ENCODE results near the gene ALDOB. TPM values are rescaled to one million over a fixed set of nuclear protein-coding genes. Genes with fewer than 3 reads are reported as not detected.
A peak's percentile ranks its signal among the peaks of the same experiment; 100 is the strongest.
"Not testable (repeated sequence)": the region's sequence is repeated elsewhere in the genome, so short reads cannot be mapped to it uniquely, and the experiment has no call there.

Gene ALDOB
- total and polyA plus RNA-seq, 9 donors = 0.27 to 21.1 (median 0.68) TPM

DNA sequence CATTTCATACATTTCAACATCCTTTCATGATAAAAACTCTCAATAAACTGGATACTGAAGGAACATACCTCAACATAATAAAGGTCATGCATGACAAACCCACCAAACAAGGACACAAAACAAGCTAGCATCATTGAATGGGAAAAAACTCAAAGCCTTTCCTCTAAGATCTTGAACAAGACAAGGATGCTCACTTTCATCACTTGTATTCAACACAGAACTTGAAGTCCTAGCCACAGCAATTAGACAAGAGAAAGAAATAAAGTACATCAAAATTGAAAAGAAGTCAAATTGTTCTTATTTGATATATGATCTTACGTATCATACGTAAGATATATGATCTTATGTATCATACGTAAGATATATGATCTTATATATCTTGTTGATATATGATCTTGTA is 42.4 kb downstream of the ALDOB start:
- Histone ChIP-seq H3K9me3 (replicated peaks; ENCODE audit: control insufficient read depth, low read depth, low read length) (peaks cover 8% of the 10 kb centered on the region), H3K27me3 (ENCODE audit: control insufficient read depth, insufficient read depth, low read length) (no peaks in the 10 kb centered on the region), H3K27ac (ENCODE audit: low read length) (no peak overlapping the region), H3K36me3 (ENCODE audit: control insufficient read depth, insufficient read depth, low read length) (peaks cover 14% of the 10 kb centered on the region), H3K4me3 (ENCODE audit: low read length) (no peak overlapping the region), H3K4me1 (ENCODE audit: control insufficient read depth, insufficient read depth, low read length) (peaks cover 4% of the 10 kb centered on the region)
- no CpG with 5 or more reads among the region's 3 CpGs for WGBS (ENCODE audit: insufficient coverage)
- no peak for DNase-seq

DNA sequence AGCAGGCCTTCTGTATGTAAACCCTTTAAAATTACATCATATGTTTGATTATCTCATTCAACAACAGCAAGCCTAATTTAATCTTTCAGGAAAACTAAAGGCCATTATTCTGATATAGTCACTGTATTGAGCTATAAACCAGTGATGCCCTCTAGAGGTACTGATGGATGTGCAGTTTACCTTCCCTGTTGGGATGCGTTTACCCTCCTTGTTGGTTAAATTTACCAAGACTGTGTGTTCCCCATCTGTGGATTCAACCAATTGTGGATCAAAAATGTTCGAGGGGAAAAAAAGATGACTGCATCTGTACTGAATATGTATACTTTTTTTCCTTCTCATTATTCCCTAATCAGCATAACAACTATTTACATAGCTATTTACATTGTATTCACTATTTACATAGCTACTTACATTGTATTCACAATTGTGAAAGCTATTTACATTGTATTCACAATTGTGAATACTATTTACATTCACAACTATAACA is 47.0 kb downstream of the ALDOB start:
- no peak overlapping the region for H3K27ac ChIP-seq (ENCODE audit: low read length)
- peaks cover 6% of the 10 kb centered on the region for H3K9me3 ChIP-seq (replicated peaks; ENCODE audit: control insufficient read depth, low read depth, low read length)
- no peak for DNase-seq
- no peaks in the 10 kb centered on the region for H3K27me3 ChIP-seq (ENCODE audit: control insufficient read depth, insufficient read depth, low read length)
- peaks cover 14% of the 10 kb centered on the region for H3K36me3 ChIP-seq (ENCODE audit: control insufficient read depth, insufficient read depth, low read length)
- no peak overlapping the region for H3K4me3 ChIP-seq (ENCODE audit: low read length)
- H3K4me1 ChIP-seq (ENCODE audit: control insufficient read depth, insufficient read depth, low read length) = no peaks in the 10 kb centered on the region
- no CpG with 5 or more reads among the region's 2 CpGs for WGBS (ENCODE audit: insufficient coverage)

DNA sequence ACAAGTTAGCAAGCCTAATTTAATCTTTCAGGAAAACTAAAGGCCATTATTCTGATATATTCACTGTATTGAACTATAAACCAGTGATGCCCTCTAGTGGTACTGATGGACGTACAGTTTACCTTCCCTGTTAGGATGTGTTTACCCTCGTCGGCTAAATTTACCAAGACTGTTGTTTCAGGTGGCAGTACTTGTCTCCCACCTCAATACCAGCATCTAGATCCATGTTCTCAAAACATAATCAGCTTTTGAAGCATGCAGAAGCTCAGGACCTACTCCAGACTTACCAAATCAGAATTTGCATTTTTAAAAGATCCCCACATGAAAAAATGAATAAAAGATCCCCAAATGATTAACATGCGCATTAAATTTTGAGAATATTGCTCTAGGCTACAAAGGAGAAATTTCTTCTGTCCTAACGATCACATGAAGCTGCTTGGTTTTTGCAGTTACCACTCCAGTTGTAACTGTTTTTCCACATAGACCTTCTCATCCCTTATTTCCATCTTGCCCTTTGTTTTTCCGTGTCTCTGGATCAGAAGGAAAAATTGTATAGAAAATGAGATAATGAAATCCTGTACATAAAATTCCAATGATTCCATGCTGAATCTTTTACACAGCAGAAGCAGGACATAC is 47.6 kb downstream of the ALDOB start:
- 30% methylated on average over 2 of the region's 6 CpGs for WGBS (ENCODE audit: insufficient coverage)
- no peaks in the 10 kb centered on the region for H3K27me3 ChIP-seq (ENCODE audit: control insufficient read depth, insufficient read depth, low read length)
- H3K4me1 ChIP-seq (ENCODE audit: control insufficient read depth, insufficient read depth, low read length) = no peaks in the 10 kb centered on the region
- peak; percentile 22 for DNase-seq
- H3K4me3 ChIP-seq (ENCODE audit: low read length) = no peak overlapping the region
- peaks cover 14% of the 10 kb centered on the region for H3K36me3 ChIP-seq (ENCODE audit: control insufficient read depth, insufficient read depth, low read length)
- H3K27ac ChIP-seq (ENCODE audit: low read length) = no peak overlapping the region
- peaks cover 6% of the 10 kb centered on the region for H3K9me3 ChIP-seq (replicated peaks; ENCODE audit: control insufficient read depth, low read depth, low read length)

DNA sequence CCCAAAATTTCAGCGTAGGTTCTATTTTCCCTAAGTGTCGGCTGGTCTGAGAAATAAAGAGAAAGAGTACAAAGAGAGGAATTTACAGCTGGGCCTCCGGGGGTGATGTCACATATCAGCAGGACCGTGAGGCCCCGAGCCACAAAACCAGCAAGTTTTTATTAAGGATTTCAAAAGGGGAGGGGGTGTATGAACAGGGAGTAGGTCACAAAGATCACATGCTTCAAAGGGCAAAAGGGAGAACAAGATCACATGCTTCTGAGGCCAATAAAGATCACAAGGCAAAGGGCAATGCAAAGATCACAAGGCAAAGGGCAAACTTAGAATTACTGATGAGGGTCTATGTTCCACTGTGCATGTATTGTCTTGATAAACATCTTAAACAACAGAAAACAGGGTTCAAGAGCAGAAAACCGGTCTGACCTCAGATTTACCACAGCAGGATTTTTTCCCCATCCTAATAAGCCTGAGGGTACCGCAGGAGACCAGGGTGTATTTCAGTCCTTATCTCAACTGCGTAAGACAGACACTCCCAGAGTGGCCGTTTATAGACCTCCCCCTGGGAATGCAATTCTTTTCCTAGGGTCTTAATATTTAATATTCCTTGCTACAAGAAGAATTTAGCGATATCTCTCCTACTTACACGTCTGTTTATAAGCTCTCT is 50.6 kb downstream of the ALDOB start, which contains the start of gene BAAT:
Gene BAAT, minus strand, starts transcription at position 134 of the 664 bp plus-strand sequence. CDS start 13,602 bp downstream, outside the sequence.
- not testable (repeated sequence) for DNase-seq; H3K4me1 ChIP-seq (ENCODE audit: control insufficient read depth, insufficient read depth, low read length)
- WGBS (ENCODE audit: insufficient coverage) = 79% methylated on average over 7 of the region's 11 CpGs

DNA sequence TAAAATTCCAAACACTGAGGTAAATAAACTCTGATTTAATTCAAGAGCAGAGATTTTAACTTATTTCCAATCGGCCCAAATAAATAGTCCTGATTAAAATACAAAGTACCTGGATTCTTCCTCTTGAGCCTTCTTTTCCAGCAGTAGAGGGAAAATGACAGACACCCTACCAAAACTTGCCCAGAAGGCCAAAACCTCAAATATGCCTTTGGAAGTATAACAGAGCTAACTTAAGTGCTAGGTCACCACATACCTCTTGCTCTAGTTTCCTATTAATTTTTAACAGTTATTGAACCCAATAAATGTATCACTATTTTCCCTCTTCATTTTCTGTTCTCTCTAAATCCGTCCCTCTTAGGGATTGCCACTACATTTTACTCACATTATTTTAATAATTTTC is 52.2 kb downstream of the ALDOB start:
- no CpG with 5 or more reads among the region's 2 CpGs for WGBS (ENCODE audit: insufficient coverage)
- Histone ChIP-seq H3K27me3 (ENCODE audit: control insufficient read depth, insufficient read depth, low read length) (no peaks in the 10 kb centered on the region), H3K4me3 (ENCODE audit: low read length) (no peak overlapping the region), H3K36me3 (ENCODE audit: control insufficient read depth, insufficient read depth, low read length) (peaks cover 4% of the 10 kb centered on the region), H3K9me3 (replicated peaks; ENCODE audit: control insufficient read depth, low read depth, low read length) (peaks cover 6% of the 10 kb centered on the region), H3K27ac (ENCODE audit: low read length) (no peak overlapping the region), H3K4me1 (ENCODE audit: control insufficient read depth, insufficient read depth, low read length) (no peaks in the 10 kb centered on the region)
- no peak for DNase-seq

More for the DNA sequence above, 50.6 kb downstream of the ALDOB start, which contains the start of gene BAAT:
- not testable (repeated sequence) for H3K4me3 ChIP-seq (ENCODE audit: low read length); H3K9me3 ChIP-seq (replicated peaks; ENCODE audit: control insufficient read depth, low read depth, low read length); H3K27me3 ChIP-seq (ENCODE audit: control insufficient read depth, insufficient read depth, low read length); H3K27ac ChIP-seq (ENCODE audit: low read length); H3K36me3 ChIP-seq (ENCODE audit: control insufficient read depth, insufficient read depth, low read length)

DNA sequence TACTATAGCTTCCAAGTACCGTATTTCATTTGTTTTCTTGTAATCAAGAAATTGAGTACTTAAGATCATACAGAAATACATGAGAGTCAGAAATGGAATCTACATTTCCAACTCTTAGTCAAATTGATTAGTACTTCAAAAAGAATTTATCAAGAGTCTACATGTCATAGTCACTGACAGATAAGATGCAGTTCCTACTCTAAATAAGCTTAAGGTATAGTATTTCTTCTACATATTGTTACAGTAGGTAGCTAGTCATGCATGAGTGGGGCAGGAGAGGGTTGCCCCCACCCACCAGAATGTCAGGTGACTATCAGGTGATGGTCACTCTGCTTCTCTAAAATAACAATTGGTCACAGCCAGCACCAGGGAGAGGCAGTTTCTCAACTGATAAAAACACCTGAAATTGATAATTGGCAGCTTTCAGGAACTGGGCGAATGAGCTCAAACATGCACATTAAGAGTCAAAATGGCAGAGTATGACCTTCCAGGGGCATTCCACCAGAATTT is 53.7 kb downstream of the ALDOB start:
- 100% methylated on average over 1 of the region's 2 CpGs for WGBS (ENCODE audit: insufficient coverage)
- Histone ChIP-seq H3K9me3 (replicated peaks; ENCODE audit: control insufficient read depth, low read depth, low read length) (peaks cover 6% of the 10 kb centered on the region), H3K27ac (ENCODE audit: low read length) (no peak overlapping the region), H3K36me3 (ENCODE audit: control insufficient read depth, insufficient read depth, low read length) (no peaks in the 10 kb centered on the region), H3K4me1 (ENCODE audit: control insufficient read depth, insufficient read depth, low read length) (no peaks in the 10 kb centered on the region), H3K27me3 (ENCODE audit: control insufficient read depth, insufficient read depth, low read length) (no peaks in the 10 kb centered on the region), H3K4me3 (ENCODE audit: low read length) (no peak overlapping the region)
- no peak for DNase-seq

DNA sequence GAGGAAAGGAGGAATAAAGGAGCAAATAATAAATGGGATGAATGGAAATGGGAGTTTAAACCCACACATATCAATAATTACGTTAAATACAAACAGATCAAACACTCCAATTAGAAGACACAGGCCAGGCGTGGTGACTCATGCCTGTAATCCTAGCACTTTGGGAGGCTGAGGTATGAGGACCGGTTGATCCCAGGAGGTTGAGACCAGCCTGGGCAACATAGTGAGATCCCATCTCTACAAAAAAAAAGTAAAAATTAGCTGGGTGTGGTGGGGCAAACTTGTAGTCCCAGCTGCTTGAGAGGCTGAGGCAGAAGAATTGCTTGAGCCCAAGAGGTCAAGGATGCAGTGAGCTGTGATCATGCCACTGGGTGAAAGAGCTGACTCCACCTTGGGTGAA is 54.5 kb downstream of the ALDOB start:
- Histone ChIP-seq H3K9me3 (replicated peaks; ENCODE audit: control insufficient read depth, low read depth, low read length) (peaks cover 6% of the 10 kb centered on the region), H3K4me1 (ENCODE audit: control insufficient read depth, insufficient read depth, low read length) (no peaks in the 10 kb centered on the region), H3K36me3 (ENCODE audit: control insufficient read depth, insufficient read depth, low read length) (no peaks in the 10 kb centered on the region), H3K27ac (ENCODE audit: low read length) (no peak overlapping the region), H3K27me3 (ENCODE audit: control insufficient read depth, insufficient read depth, low read length) (no peaks in the 10 kb centered on the region), H3K4me3 (ENCODE audit: low read length) (no peak overlapping the region)
- no peak for DNase-seq
- WGBS (ENCODE audit: insufficient coverage) = 80% methylated on average over 1 of the region's 3 CpGs

DNA sequence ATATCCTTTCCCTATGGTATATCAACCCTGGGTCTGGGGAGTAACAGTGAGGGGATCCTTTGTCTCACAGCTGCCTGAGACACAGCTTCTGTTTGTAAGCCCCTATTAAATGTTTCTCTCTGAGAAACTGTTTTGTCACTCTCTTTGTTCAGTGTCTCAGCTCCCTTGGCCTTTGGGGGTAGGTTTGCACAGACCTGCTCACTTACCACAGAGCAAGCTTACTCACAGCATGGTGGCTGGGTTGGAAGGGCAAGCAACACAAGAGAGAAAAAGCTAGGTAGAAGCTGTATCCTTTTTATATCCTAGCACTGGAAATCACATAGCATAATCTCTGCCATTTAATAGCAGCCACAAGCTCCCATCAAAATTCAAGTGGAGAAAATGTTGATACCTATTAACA is 55.3 kb downstream of the ALDOB start:
- Histone ChIP-seq H3K4me1 (ENCODE audit: control insufficient read depth, insufficient read depth, low read length) (no peaks in the 10 kb centered on the region), H3K27me3 (ENCODE audit: control insufficient read depth, insufficient read depth, low read length) (no peaks in the 10 kb centered on the region), H3K27ac (ENCODE audit: low read length) (no peak overlapping the region), H3K9me3 (replicated peaks; ENCODE audit: control insufficient read depth, low read depth, low read length) (peaks cover 6% of the 10 kb centered on the region), H3K36me3 (ENCODE audit: control insufficient read depth, insufficient read depth, low read length) (no peaks in the 10 kb centered on the region), H3K4me3 (ENCODE audit: low read length) (no peak overlapping the region)
- DNase-seq = no peak

DNA sequence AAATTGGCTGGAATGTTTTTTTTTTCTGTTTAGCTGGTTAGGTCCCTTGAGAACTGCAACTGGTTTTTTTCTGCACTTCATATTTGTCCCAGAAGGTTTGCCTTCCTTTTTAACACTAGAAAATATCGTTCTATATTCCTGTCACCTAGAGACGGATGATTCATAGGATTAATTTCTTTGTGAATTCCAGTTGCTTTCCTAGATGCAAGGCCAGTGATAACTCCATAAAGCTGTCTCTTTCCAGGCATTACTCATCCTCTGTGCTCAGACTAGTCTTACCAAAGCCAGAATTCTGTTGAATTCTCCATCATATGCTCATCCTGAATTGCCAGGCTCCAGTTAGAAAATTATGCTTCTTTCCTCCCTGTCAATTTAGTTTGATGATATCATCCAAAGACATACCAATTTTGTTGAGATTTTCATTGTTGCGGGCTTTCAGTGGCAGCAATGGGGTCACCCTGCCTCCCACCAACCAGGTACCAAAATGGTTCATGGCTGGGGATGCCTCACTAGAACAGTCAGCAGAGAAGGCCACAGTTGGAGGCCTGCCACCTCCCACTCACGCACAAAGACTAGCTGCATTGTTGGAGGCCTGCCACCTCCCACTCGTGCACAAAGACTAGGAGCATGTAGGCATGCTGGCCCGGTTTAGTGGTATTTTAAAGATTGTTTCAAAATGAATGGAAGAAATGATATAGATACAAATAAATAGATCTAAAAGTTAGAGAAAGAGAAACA is 59.3 kb downstream of the ALDOB start:
- H3K4me3 ChIP-seq (ENCODE audit: low read length) = no peak overlapping the region
- no peaks in the 10 kb centered on the region for H3K27me3 ChIP-seq (ENCODE audit: control insufficient read depth, insufficient read depth, low read length)
- WGBS (ENCODE audit: insufficient coverage) = no CpG with 5 or more reads among the region's 6 CpGs
- H3K9me3 ChIP-seq (replicated peaks; ENCODE audit: control insufficient read depth, low read depth, low read length) = no peaks in the 10 kb centered on the region
- H3K36me3 ChIP-seq (ENCODE audit: control insufficient read depth, insufficient read depth, low read length) = no peaks in the 10 kb centered on the region
- DNase-seq = no peak
- H3K4me1 ChIP-seq (ENCODE audit: control insufficient read depth, insufficient read depth, low read length) = peaks cover 2% of the 10 kb centered on the region
- no peak overlapping the region for H3K27ac ChIP-seq (ENCODE audit: low read length)

DNA sequence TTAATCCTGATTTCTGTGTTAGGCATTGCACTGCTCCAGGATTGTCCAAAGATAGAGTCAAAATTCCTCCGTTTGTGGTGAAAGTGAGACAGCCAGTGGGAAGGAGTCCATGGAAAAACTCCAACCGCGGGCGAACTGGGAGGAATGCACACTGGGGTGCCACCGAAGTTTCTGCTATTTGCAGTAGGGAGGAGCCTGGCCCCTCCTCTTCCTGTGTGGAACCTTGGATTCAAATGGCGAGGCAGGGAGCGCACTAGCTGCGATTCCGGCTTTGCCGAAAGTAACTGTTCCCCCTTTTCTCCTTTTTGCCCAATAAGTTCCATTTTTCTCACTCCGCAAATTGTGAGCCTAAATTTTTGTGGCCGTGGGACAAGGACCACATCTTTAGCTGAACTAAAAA is 60.0 kb downstream of the ALDOB start:
- Histone ChIP-seq H3K27me3 (ENCODE audit: control insufficient read depth, insufficient read depth, low read length) (no peaks in the 10 kb centered on the region), H3K4me1 (ENCODE audit: control insufficient read depth, insufficient read depth, low read length) (peaks cover 2% of the 10 kb centered on the region), H3K9me3 (replicated peaks; ENCODE audit: control insufficient read depth, low read depth, low read length) (no peaks in the 10 kb centered on the region), H3K36me3 (ENCODE audit: control insufficient read depth, insufficient read depth, low read length) (no peaks in the 10 kb centered on the region), H3K27ac (ENCODE audit: low read length) (no peak overlapping the region), H3K4me3 (ENCODE audit: low read length) (no peak overlapping the region)
- DNase-seq = no peak
- 87% methylated on average over 12 of the region's 12 CpGs for WGBS (ENCODE audit: insufficient coverage)

Measured in muscle of leg (tissue), 11 donors.